ENCODE measurements around the gene WWOX. TPM values are rescaled to one million over a fixed set of nuclear protein-coding genes. Genes with fewer than 3 reads are reported as not detected.

Gene WWOX
- total RNA-seq, 2 donors from 2014 or later: 30.0 to 35.4 TPM

- Mint-ChIP-seq H3K4me1 (peaks cover 40% of the 10 kb centered on the region), H3K27me3 (ENCODE audit: insufficient read depth) (no peaks in the 10 kb centered on the region), H3K4me3 (no peak overlapping the region), H3K36me3 (ENCODE audit: low read depth) (no peaks in the 10 kb centered on the region), H3K9me3 (no peaks in the 10 kb centered on the region), H3K27ac (no peak overlapping the region)
- Histone ChIP-seq H3K9ac (ENCODE audit: extremely low read depth, low read length, poor library complexity, severe bottlenecking) (no peak overlapping the region), H3K36me3 (ENCODE audit: control insufficient read depth, insufficient read depth, low read length) (no peaks in the 10 kb centered on the region), H3K9me3 (ENCODE audit: control insufficient read depth, low read length) (no peaks in the 10 kb centered on the region), H3K4me3 (ENCODE audit: low read length) (no peak overlapping the region), H3K27ac (ENCODE audit: low read depth, low read length) (no peak overlapping the region), H3K27me3 (ENCODE audit: control insufficient read depth, insufficient read depth, low read length, poor library complexity, severe bottlenecking) (no peaks in the 10 kb centered on the region), H3K4me1 (ENCODE audit: control insufficient read depth, insufficient read depth, low read length) (peaks cover 5% of the 10 kb centered on the region)
- no peak for TF ChIP-seq CTCF (conservative IDR thresholded peaks at IDR 0.05)
- WGBS, 2 experiments (ENCODE audit: insufficient coverage in 1 of 2, insufficient read length in 1 of 2): 97 to 100% methylated on average over 2 to 5 of the region's 5 CpGs
- DNase-seq: no peak
These were observed 779.6 kb downstream of the WWOX start for GRCh38 chr16:78879011-78879410.

- H3K27me3 ChIP-seq (ENCODE audit: control insufficient read depth, insufficient read depth, low read length, poor library complexity, severe bottlenecking): no peaks in the 10 kb centered on the region
- Mint-ChIP-seq H3K4me3 (no peak overlapping the region), H3K9me3 (no peaks in the 10 kb centered on the region), H3K27ac (no peak overlapping the region), H3K27me3 (ENCODE audit: insufficient read depth) (no peaks in the 10 kb centered on the region), H3K4me1 (peaks cover 16% of the 10 kb centered on the region), H3K36me3 (ENCODE audit: low read depth) (no peaks in the 10 kb centered on the region)
- H3K4me1 ChIP-seq (ENCODE audit: control insufficient read depth, insufficient read depth, low read length): no peaks in the 10 kb centered on the region
- DNase-seq: no peak
- no peaks in the 10 kb centered on the region for H3K9me3 ChIP-seq (ENCODE audit: control insufficient read depth, low read length)
- no peaks in the 10 kb centered on the region for H3K36me3 ChIP-seq (ENCODE audit: control insufficient read depth, insufficient read depth, low read length)
- 71 to 97% methylated on average over 1 to 2 of the region's 3 CpGs for WGBS, 2 experiments (ENCODE audit: insufficient coverage in 1 of 2, insufficient read length in 1 of 2)
- no peak overlapping the region for H3K27ac ChIP-seq (ENCODE audit: low read depth, low read length)
- H3K4me3 ChIP-seq (ENCODE audit: low read length): no peak overlapping the region
- no peak overlapping the region for H3K9ac ChIP-seq (ENCODE audit: extremely low read depth, low read length, poor library complexity, severe bottlenecking)
- TF ChIP-seq CTCF (conservative IDR thresholded peaks at IDR 0.05): no peak
These were observed 782.7 kb downstream of the WWOX start for GRCh38 chr16:78882150-78882549.

- Mint-ChIP-seq H3K36me3 (ENCODE audit: low read depth) (no peaks in the 10 kb centered on the region), H3K27ac (no peak overlapping the region), H3K9me3 (no peaks in the 10 kb centered on the region), H3K4me3 (no peak overlapping the region), H3K4me1 (peaks cover 10% of the 10 kb centered on the region), H3K27me3 (ENCODE audit: insufficient read depth) (no peaks in the 10 kb centered on the region)
- H3K36me3 ChIP-seq (ENCODE audit: control insufficient read depth, insufficient read depth, low read length): no peaks in the 10 kb centered on the region
- H3K9me3 ChIP-seq (ENCODE audit: control insufficient read depth, low read length): no peaks in the 10 kb centered on the region
- WGBS, 2 experiments (ENCODE audit: insufficient coverage in 1 of 2, insufficient read length in 1 of 2): 79 to 84% methylated on average over 5 to 9 of the region's 9 CpGs
- no peaks in the 10 kb centered on the region for H3K4me1 ChIP-seq (ENCODE audit: control insufficient read depth, insufficient read depth, low read length)
- no peak overlapping the region for H3K4me3 ChIP-seq (ENCODE audit: low read length)
- H3K27me3 ChIP-seq (ENCODE audit: control insufficient read depth, insufficient read depth, low read length, poor library complexity, severe bottlenecking): no peaks in the 10 kb centered on the region
- no peak overlapping the region for H3K27ac ChIP-seq (ENCODE audit: low read depth, low read length)
- TF ChIP-seq CTCF (conservative IDR thresholded peaks at IDR 0.05): no peak
- no peak for DNase-seq
- no peak overlapping the region for H3K9ac ChIP-seq (ENCODE audit: extremely low read depth, low read length, poor library complexity, severe bottlenecking)
These were observed 783.3 kb downstream of the WWOX start for GRCh38 chr16:78882751-78883150.

All from endodermal cell (in vitro differentiated cells).